H1 (cell line): ENCODE data around the gene CIT. TPM values are rescaled to one million over a fixed set of nuclear protein-coding genes. Genes with fewer than 3 reads are reported as not detected.

Experiments
- SAP30 ChIP-seq: fragments of 300-600 bp; sonication (generic); IDR thresholded peaks from 2 replicates; pipeline ENCODE4 v1.7.1; 2012; ENCODE audit warnings: low read length, moderate library complexity, mild to moderate bottlenecking, inconsistent platforms; ENCODE audit not compliant: insufficient read depth, insufficient replicate concordance
- TEAD4 ChIP-seq: IDR thresholded peaks from 2 replicates; pipeline ENCODE4 v1.6.1; 2012; ENCODE audit warnings: low read depth, low read length, inconsistent platforms, mixed read lengths
- ZNF274 ChIP-seq: IDR thresholded peaks from 2 replicates; pipeline ENCODE4 v1.7.0; 2012; ENCODE audit warnings: low read length, borderline replicate concordance; ENCODE audit errors: extremely low read depth
- polyA plus RNA-seq, 7 experiments: library from polyadenylated mRNA; depleted of rRNA in 3 of 7; stranded (reverse) in 5 of 7; unstranded in 2 of 7; fragments of >200 nt in 5 of 7; fragments of 200-250 nt in 2 of 7; gene quantifications; 1 replicate in 5 of 7; 2 replicates in 1 of 7; 4 replicates in 1 of 7; pipeline versions ENCODE4 v1.2.1 to v1.2.3, GENCODE V29; 2011 to 2013; ENCODE audit warnings: missing spikeins in 2 of 7, mixed read lengths in 2 of 7
- total RNA-seq: library from RNA; stranded (reverse); fragmentation: NEBNext Ultra II Directional; extraction: Animal tissue kit (Norgen Biotek cat#: 25700); gene quantifications from 2 replicates; pipeline ENCODE4 v1.2.1, GENCODE V29; 2021

CIT gene
- total and polyA plus RNA-seq, 2 of the 8 experiments (the other 6 are each of a cell fraction or from before 2014, with no cell fraction given) = 17.1 to 60.9 TPM

DNA sequence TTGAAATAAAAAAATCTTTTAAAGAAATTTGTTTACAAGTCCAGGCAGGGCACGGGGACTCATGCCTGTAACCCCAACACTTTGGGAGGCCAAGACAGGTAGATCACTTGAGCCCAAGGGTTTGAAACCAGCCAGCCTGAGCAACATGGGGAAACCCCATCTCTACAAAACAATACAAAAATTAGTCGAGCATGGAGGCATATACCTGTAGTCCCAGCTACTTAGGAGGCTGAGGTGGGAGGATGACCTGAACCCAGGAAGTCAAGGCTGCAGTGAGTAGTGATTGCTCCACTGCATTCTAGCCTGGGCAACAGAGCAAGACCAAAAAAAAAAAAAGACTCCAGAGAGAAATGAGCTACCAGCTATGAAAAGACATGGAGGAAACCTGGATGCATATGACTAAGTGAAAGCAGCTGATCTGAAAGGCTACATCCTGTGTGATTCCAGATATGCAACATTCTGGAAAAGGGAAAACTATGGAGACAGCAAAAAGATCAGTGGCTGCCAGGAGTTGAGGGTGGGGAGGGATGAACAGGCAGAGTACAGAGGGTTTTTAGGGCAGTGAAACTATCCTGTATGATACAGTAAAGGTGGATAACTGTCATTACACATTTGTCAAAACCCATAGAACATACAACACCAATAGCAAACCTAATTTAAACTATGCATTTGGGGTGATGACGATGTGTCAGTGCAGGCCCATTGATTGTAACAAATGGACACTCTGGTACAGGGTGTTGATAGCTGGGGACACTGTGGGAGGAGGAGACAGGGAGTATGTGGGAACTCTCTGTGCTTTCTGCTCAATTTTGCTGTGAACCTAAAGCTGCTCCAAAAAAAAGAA lies 149.3 kb downstream of the CIT start (continued):
- TF ChIP-seq ZNF274 (no peak), SAP30 (no peak), TEAD4 (no peak)
